HL-60 (cell line): ENCODE data around the gene BNIP5.

Source experiments
- DNase-seq, 2 experiments: peaks; one replicate each; pipeline ENCODE4 v3.0.0-alpha.2; 2010 to 2020; ENCODE audit warnings: low read depth in 1 of 2, low spot score in 1 of 2
- H3K27ac ChIP-seq: fragments of 250-450 bp; sonication (Bioruptor Pico); replicated peaks from 2 replicates; pipeline ENCODE4 v1.5.1; 2020; ENCODE audit warnings: mild to moderate bottlenecking, moderate library complexity
- H3K27me3 ChIP-seq: fragments of 250-450 bp; sonication (Bioruptor Pico); 2 replicates; pipeline ENCODE4 v1.5.1; 2021; ENCODE audit warnings: mild to moderate bottlenecking, moderate library complexity; ENCODE audit not compliant: insufficient read depth, poor library complexity, severe bottlenecking
- H3K4me3 ChIP-seq: replicated peaks from 2 replicates; pipeline ENCODE4 v1.5.1; 2011; ENCODE audit warnings: mild to moderate bottlenecking, control low read depth, low read length; ENCODE audit not compliant: insufficient read depth
- CTCF ChIP-seq: IDR thresholded peaks from one replicate; pipeline ENCODE4 v1.5.1; 2011; ENCODE audit warnings: low read length, control low read depth, inconsistent platforms; ENCODE audit not compliant: insufficient read depth
- GABPA ChIP-seq: IDR thresholded peaks from 2 replicates; pipeline ENCODE4 v1.6.1; 2012; ENCODE audit warnings: low read depth
- POLR2AphosphoS5 ChIP-seq: IDR thresholded peaks from 2 replicates; pipeline ENCODE4 v1.6.1; 2012; ENCODE audit warnings: low read depth
- SPI1 ChIP-seq: IDR thresholded peaks from 2 replicates; pipeline ENCODE4 v1.6.1; 2012; ENCODE audit warnings: low read depth, mild to moderate bottlenecking, borderline replicate concordance
- TF ChIP-seq, protein P1 (sequence below): IDR thresholded peaks from 2 replicates; pipeline ENCODE4 v1.6.1; 2012; ENCODE audit warnings: low read depth; ENCODE audit not compliant: insufficient replicate concordance

Gene BNIP5

DNA sequence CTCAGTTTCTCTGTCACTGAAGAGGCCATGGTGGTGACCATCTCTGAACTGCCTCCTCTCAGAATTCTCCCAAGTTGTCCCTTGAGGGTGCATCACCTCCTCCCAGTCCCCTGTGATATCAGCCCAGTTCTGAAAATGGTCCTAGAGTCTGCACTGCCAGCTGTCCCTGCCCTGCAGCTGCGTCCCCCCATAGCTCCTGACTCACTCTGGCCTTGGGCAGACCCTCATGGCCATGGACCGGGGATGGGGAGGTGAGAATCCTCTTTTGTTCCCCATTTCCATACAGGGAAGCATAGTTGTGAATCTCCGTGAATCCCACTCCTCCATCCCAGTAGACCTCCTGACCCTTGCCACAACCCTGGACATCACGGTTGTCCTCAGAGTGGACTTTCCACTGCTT, 46.3 kb upstream of the BNIP5 start:
- TF ChIP-seq, protein P1, sequence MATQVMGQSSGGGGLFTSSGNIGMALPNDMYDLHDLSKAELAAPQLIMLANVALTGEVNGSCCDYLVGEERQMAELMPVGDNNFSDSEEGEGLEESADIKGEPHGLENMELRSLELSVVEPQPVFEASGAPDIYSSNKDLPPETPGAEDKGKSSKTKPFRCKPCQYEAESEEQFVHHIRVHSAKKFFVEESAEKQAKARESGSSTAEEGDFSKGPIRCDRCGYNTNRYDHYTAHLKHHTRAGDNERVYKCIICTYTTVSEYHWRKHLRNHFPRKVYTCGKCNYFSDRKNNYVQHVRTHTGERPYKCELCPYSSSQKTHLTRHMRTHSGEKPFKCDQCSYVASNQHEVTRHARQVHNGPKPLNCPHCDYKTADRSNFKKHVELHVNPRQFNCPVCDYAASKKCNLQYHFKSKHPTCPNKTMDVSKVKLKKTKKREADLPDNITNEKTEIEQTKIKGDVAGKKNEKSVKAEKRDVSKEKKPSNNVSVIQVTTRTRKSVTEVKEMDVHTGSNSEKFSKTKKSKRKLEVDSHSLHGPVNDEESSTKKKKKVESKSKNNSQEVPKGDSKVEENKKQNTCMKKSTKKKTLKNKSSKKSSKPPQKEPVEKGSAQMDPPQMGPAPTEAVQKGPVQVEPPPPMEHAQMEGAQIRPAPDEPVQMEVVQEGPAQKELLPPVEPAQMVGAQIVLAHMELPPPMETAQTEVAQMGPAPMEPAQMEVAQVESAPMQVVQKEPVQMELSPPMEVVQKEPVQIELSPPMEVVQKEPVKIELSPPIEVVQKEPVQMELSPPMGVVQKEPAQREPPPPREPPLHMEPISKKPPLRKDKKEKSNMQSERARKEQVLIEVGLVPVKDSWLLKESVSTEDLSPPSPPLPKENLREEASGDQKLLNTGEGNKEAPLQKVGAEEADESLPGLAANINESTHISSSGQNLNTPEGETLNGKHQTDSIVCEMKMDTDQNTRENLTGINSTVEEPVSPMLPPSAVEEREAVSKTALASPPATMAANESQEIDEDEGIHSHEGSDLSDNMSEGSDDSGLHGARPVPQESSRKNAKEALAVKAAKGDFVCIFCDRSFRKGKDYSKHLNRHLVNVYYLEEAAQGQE: no peak
- TF ChIP-seq SPI1: no peak
- TF ChIP-seq POLR2AphosphoS5: no peak
- no peak for TF ChIP-seq GABPA
- no peak for TF ChIP-seq CTCF
- peaks cover 22% of the 10 kb centered on the region for H3K27me3 ChIP-seq
- DNase-seq: no peak
- no peak overlapping the region for H3K27ac ChIP-seq
- H3K4me3 ChIP-seq: no peak overlapping the region

GRCh38 chr6:36381502-36382389, 45.1 kb upstream of the BNIP5 start:
- no peak overlapping the region for H3K4me3 ChIP-seq
- no peak overlapping the region for H3K27ac ChIP-seq
- DNase-seq: no peak
- TF ChIP-seq CTCF: no peak
- TF ChIP-seq POLR2AphosphoS5: no peak
- TF ChIP-seq SPI1: no peak
- no peak for TF ChIP-seq GABPA
- TF ChIP-seq, protein P1: no peak
- peaks cover 11% of the 10 kb centered on the region for H3K27me3 ChIP-seq

DNA sequence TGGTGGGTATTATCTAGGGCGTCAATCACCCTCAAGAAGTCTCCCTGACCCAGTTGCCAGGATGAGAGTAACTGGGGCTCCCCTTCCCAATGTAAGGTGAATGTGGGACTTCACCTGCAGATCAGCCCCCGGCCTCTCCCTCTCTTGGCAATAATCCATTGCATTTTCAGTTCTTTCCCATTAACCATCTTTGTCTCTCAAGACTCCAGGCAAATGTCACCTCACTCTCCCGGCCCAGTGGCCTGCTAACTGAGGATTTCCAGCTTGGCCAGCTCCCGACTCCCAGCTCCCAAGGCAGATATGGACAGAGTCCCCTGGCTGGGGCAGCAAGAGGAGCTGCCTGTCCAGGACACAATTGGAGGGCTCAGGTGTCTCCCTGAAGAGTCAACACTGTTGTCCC, 43.5 kb upstream of the BNIP5 start:
- H3K27me3 ChIP-seq: no peaks in the 10 kb centered on the region
- no peak overlapping the region for H3K27ac ChIP-seq
- DNase-seq: no peak
- no peak overlapping the region for H3K4me3 ChIP-seq
- TF ChIP-seq, protein P1: no peak
- no peak for TF ChIP-seq GABPA
- TF ChIP-seq POLR2AphosphoS5: no peak
- no peak for TF ChIP-seq CTCF
- TF ChIP-seq SPI1: no peak
